Measurements from ENCODE around the gene TNIP1.

Gene TNIP1, protein sequence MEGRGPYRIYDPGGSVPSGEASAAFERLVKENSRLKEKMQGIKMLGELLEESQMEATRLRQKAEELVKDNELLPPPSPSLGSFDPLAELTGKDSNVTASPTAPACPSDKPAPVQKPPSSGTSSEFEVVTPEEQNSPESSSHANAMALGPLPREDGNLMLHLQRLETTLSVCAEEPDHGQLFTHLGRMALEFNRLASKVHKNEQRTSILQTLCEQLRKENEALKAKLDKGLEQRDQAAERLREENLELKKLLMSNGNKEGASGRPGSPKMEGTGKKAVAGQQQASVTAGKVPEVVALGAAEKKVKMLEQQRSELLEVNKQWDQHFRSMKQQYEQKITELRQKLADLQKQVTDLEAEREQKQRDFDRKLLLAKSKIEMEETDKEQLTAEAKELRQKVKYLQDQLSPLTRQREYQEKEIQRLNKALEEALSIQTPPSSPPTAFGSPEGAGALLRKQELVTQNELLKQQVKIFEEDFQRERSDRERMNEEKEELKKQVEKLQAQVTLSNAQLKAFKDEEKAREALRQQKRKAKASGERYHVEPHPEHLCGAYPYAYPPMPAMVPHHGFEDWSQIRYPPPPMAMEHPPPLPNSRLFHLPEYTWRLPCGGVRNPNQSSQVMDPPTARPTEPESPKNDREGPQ

DNA sequence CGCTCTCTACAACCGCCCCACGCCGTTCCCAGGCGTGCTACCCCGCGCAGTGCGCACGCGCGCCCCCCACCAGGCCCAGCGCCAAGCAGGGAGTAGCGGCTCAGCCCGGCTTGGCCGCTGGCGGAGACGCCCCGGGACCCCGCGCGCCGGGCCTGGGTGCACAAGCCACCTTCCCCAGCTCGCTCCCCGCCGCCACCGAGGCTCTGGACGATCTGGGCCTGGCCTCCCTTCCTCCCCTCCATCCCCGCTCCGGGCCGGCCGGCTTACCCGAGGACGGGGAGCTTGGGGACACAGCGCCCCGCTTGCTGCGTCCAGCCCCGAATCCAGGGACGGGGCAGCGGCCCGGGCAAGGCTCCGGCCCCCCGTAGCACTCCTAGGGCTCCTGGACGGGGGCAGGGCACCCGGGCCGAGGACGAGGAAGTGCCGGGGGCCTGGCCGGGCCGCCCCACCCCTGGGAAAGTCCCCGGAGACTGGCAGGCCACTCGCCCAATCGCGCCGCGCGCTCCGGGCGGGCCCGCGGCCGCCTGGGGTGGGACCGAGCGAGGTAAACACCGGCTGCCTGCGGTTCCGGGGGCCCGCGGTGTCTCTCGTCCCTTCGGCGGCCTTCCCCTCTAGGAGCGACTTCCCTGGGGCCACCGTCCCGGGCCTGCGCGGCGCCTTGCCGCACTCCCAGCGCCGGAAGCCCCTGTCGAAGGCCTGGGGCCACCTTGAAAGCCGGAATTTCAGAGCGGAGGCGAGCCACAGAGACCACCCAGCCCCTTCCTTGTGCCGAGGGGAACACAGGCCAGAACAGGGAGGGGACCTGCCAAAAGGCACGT, at the start of gene TNIP1:
TSS of gene TNIP1 (minus strand) at position 422 of the 818 bp plus-strand sequence. CDS start 15,939 bp downstream, outside the sequence.
- DNase-seq = peak; percentile 54

DNA sequence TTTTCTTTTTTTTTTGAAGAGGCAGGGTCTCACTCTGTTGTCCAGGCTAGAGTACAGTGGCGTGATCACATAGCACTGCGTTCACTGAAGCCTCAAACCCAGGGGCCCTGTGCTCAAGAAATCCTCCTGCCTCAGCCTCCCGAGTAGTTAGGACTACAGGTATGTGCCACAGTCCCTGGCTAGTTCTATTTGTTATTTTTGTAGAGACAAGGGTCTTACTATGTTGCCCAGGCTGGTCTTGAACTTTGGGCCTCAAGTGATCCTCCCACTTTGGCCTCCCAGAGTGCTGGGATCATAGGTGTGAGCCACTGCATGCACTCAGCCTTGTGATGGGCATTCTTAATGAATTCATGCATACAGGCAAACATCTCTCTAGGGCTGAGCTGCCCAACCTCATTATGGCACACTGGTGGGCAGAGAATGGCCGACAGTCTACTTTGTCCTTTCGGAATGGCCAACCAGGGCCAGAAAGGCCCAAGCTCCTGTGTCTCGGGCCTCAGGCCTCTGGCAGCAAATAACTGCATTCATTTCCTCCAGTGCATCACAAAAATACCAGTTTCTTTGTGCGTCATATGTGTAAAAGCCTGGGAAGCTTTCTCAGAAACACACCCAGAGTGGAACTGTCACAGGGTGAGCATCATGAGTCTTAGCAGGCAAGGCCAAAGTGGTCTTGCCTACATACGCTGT, 49.5 kb upstream of the TNIP1 start:
- no peak for DNase-seq

DNA sequence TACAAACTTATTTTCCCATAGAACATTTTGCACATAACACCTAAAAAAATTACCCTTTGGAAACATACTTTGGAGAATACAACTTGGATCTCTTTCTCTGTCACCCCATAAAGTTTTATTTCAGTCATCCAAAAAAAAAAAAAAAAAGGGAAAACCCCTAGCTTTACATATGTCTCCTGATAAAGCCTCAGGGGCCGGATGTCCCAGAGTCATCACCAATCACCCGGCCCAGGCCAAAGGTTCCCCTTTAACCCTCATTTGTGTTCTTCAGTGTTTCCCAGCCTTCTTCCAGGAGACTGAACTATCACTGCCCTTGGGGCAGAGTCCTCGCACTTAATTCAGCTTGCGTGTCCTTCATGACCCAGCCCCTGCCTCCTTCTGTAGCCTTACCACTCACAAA, 48.0 kb upstream of the TNIP1 start:
- DNase-seq = no peak

DNA sequence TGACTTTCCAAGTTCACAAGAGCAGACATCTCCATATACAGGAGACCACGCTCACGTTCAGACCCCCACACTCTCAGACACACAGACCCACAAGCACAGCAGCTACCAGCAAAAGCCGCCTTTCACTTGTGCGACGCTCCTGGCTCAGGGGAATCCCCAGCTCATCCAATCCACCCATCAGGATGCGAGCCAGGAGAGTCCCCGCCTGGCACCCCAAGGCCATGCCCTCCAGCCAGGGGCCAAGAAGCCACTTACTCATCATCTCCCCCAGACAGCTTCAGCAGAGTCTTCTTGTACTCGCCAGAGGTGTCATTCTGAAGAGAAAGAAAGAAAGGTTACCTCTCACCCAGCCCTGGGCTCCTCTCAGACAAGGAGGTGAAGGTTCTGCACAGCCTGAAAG, 47.1 kb upstream of the TNIP1 start:
- no peak for DNase-seq

DNA sequence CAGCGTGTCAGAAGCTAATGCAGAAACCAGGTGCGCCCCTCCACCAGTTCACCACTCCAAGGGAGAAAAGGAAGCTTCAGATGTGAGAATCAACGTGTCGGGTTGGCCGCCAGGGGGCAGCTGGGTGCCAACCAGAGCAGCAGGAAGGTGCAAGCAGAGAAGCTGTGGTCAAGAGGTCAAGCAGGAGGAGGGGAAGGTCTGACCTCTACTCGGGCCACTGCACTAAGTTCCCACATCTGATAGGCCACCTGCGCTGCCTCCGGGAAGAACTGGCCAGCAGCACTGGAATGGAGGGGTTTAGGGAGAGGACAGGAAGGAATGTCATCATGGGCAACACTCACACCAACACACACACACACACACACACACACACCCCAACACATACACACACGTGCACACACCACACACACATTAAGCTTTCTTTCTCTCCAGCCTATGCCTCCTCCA, 45.4 kb upstream of the TNIP1 start:
- DNase-seq = no peak

DNA sequence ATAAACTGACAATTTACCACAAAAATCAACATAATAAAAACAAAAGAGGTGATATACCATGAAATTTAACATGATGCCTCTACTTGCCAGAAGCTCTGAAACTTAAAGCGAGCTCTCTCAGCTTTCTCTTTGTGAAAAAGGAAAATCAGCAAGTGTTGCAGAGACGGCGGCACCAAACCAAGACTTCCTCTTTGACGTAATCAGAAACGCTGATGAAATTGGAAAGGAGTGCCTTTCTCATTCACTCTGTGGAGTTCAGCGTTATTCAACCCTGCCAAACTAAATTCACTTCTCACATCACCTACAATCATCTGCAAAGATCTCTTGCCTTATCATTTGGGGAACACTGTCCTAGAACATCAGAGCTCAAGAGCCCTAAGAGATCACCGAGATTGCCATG, 44.6 kb upstream of the TNIP1 start:
- DNase-seq = no peak

DNA sequence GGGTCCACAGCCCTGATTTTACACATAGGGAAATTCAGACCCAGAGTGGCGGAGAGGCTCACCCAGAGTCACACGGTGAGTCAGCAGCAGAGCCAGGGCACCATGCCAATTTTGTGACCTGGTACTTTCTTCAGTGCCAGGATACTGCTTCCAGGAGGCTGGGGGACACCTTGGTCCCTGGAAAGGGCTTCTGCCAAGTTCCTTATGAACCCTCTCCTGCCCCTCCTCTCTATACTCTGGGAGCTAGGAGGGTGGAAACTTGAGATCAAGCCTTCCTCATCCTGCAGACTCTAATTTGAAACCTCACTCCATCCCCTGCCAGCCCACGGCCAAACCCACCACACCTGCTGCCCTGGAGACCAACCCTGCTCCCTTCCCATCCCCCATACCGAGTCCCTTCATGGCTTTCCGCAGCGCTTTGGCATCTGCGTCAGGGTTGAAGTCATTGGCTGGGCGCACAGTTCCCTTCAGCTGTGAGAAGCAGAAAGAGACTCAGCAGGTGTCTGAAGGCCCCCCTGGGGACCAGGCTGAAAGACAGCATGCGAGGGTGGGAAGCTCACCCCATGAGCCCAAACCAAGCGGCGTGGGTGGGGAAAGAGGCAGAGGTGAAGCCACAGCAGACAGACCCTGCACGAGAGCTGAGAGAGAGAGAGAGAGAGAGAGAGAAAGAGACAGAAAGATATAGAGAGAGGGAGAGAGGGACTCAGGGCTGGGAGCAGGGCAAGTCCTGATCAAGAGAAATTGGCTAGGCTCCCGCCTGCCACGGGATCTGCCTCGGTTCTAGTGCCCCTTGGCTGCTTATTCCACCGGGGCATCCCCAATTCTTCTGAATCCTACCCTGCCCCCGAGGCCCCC, 43.3 kb upstream of the TNIP1 start:
- DNase-seq = no peak

DNA sequence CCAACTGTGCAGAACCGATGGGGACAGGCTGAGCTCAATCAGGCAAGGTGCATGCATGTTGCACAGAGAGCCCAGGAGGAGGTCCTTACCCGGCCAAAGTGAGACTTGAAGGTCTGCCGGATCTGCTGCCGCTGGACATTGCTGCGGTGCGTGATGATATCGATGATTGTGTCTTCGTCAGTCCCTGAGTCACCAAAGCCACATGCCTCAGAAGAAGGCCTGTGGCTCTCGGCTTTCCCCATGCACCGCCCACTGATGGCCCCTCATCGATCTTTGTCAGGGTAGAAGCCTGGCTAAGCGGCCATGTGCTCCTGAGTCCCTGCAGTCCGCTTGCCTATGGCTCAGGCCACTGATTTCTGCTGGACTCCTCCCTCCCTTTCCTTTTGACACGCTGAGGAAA, 42.0 kb upstream of the TNIP1 start:
- no peak for DNase-seq

DNA sequence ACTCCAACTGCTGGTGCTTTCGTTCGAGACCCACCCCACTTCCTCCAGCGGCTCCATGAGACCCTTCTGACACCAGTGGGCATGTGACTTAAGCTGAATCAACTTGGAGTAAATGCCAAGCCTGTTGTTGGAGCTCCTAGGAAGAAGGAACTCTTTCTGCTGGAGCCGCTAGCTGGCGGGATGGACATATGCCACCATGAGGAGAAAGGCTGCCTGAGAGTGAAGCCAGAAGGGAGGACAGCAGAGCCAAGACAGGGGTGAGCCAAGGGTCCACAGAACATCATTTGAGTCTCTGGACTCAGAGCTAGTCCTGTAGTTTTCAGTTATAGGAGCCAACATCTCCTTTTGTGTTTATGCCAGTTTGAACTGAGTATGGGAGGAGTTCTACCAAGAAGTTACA, 40.8 kb upstream of the TNIP1 start:
- no peak for DNase-seq

DNA sequence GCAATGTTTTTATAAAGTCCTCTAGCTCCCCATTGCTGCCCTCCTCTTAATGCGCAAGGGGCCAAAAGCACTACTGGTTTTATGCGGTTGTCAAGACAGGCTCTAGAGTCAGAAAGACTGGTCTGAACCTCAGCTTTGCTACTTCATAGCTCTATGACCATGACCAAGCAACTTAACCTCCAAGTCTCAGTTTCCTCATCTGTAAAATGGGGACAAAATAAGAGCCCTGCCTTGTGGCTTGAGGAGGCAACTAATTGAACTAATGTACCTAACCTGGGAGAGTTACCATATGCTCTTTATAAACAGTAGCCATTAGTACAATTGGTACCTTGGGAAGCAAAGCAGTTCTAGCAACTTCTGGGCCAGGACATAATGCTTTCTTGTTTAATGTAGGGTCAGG, 40.3 kb upstream of the TNIP1 start:
- no peak for DNase-seq

DNA sequence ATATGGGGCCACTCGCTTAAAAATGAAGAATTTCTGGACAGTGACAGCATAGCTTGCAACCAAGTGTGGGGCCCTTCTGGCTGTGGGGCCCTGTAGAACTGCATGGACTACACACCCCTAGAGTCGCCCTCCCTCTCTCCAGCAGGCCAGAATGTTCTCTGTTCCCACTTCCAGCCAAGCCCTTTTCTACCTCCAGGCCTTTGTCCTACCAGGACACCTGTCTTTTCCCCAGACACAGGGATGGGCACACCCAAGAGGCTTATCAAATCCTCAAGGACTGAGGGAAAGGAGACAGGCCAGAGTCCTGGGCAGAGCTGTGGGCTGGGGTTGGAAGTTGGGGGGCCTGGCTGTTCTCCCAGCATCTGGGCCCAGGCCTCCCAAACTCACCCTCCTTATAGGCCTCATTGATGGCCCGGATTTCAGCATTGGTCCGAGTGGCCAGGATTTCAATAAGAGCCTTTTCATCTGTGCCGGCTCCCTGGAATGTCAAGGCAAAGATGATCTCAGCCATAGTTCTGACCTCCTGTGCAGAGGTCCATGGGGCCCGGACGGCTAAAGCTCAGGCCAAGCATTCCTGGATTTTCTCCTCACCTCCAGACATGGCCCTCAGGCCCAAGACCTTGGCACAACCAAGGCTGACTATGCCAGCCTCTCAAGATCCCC, 38.2 kb upstream of the TNIP1 start:
- no peak for DNase-seq

DNA sequence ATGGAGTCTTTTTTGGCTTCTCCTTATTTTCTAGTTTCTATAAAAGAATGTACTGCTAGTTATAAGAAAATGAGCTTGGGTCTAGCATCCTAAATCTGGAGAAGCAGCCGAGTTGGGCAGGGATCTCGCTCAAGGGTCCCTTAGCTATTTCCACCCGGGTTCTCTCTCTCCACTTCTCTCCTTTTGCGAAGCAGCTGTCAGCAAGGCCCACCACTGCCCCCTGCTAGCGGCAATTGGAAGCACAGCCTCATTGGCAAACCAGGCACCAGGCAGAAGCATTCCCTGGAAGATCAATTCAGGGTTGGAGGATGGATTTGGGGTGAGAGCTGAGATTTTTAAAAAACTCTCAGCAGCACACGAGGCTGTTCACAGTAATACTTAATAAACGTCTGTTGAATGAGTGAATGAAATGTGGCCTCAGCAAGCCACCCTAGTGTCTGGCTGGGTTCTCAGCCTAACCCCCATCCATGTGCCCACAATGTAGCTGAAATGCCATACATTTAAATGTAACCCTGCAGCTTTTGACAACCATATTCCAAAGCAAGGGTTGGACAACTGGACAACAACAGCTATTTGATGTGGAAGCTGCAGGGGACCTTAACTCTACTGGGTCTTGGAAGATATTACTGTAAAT, 34.6 kb upstream of the TNIP1 start:
- no peak for DNase-seq

DNA sequence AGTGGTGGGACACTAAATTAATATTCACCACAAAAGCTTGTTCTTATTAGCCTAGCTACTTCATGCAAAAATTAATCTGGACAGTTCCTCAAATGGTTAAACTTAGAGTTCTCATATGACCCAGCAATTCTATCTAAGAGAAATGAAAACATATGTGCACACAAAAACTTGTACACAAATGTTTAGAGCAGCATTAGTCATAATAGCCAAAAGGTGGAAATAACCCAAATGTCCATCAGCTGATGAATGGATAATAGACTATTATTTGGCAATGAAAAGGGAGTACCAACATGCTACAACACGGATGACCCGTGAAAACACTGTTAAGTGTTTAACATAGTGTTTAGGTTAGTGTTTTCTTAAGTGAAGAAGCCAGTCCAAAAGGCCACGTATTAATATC, 32.8 kb upstream of the TNIP1 start:
- DNase-seq = no peak

DNA sequence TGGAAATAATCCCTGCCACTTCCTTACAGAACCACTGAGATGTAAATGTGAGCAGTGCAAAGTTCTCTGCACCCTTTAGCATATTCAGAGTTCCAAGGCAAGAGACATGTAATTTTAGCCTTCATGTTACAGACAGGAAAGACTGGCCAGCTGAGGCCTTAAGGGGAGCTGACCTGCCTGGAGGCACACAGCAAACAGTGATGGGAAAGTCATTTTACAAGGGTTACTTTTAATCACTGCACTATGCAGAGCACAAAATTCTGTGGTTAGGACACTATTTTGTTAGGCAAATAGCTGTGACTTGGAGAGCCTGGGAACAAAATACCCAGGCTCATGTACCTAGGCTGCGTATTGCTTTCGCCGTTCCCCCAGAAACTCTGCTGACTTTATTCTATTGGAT, 30.2 kb upstream of the TNIP1 start:
- no peak for DNase-seq

DNA sequence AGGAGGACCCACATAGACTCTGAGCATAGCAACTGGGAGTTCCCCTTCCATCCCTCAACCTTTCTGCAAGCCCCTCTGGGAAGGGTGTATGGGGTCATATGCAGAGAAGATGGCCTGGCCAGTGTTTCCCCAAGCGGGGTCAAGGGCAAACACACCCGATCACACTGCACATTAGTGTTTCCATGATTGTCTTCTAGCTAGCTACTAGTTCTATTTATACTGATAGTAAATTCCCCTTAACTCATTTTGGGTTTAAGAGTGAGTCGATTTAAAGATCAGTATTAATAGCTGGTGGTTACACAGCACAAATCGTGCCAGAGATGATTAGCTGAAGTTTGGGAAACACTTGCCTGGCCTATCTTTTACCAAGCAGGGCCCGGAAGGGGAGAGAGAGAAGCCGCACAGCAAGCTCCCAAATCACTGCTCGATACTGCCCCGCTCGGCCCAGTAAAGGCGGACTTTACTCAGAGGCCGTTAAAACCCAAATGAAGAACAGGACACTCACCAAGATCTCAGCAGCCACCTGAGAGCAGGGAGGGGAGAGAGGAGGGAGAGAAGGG, 29.4 kb upstream of the TNIP1 start:
- no peak for DNase-seq

DNA sequence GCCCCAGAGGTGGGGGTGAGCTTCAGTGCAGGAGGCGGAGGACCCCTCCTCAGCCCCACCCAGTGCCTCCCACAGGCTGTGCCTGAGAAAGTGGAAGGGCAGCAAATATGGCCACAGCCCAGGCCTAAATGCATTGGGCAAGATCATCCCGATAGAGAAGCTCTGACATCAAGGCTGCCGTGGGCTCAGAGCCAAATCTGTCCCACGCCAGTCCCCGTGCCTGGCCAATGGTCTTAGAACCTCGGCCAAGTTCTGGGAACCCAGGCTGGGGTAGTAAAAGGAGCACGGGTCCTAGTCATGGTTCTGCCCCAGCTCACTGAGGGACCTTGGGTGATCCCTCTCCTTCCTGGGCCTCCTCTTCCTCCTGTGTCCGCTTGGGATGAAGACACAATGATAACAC, 27.7 kb upstream of the TNIP1 start:
- no peak for DNase-seq

DNA sequence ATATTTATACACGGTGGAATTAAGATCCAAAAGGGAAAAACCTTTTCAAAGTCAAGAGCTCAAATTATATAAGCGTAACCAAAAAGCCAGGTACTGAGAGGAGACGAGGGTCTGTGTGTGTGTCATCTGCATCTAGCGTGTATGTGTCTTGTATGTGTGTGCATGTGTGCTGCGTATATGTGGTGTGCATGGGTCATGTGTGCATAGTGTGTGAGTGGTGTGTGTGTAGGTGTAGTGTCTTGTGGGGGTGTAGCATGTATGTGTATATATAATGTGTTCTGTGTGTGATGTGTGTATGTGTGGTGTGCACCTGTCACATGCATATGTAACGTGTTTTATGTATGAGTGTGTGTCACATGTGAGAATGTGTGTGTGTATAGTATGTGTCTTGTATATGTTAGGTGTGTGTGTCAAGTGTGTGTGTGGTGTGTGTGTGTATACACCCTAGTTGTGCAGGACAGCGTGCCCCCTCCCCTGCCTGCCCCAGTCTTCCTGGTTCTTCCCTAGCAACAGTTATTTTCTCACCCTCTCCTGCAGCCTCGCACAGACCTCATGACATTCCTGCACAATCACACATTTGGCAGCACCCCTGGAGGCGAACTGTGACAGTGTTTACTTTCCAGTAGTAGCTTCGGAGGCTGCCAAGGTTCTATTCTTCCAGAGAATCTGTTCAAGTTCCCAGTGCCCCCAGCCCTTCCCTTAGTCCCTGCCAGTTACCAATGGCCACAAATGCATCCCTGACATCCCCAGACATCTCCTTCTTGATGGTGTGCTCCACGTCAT, 27.1 kb upstream of the TNIP1 start:
- no peak for DNase-seq

DNA sequence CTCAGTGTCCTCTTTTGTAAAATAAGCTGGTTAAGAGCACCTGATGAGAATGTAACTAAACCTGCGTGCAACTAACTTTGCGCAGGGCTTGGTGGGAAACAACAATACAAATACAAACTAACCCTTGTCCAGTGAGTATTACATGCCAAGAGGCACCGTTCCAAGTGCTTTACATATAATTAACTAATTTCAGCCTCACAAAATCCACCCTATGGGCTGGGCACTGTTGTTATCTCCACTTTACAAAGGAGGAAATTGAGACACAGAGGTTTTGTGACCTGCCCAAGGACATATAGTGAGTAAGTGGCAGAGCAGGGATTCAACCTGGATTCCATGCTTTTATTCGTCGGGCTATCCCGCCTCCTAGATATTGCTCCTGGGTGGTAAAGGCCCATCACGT, 26.2 kb upstream of the TNIP1 start:
- DNase-seq = no peak

DNA sequence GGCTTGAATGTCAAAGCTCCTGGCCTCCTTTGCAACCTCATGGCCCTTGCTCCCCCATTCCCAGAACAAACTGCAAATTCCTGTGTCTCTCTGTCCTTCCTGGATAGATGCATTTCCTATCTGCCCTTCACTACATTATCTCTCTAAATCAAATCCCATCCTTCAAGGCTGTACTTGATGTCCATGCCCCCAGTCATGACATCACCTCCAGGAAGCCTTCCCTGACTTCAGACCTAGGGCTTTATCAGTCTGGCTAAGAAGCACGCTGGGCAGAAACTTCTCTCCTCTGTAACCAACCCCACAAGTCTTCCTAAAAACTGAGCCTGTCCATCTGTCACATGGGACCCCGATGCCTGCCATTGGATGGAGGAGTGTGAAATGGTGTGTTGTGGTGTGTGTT, 25.7 kb upstream of the TNIP1 start:
- no peak for DNase-seq

DNA sequence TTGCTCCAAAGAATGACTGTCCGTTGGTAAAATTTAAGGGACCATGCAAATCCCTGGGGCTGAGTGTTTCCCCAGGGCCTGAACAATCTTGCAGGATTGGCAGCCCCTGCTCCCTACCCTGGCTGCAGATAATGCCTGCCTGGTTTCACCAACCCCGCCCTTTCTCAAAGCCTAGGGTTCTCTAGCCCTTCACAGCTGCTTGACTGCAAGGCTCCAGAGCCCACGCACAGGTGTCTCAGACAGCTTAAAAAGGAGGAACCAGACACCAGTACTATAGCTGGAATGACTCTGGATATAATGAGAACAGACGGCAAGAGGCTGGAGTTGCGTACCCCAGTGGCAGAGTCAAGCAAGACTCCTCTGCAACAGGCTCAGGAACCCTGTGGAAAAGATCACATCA, 25.2 kb upstream of the TNIP1 start:
- no peak for DNase-seq

Data from NCI-H446 treated with DMSO at 0.1 percent for 48 hours (cell line).